OCI-LY3 (cell line): ENCODE results near the gene PARD3B.

Experiments used
- H2AFZ ChIP-seq: fragments of 200-600, 300-600 bp; shearing (Covaris generic); 2 replicates; pipeline ENCODE4 v1.6.0; 2014; ENCODE audit warnings: antibody characterized with exemption, low read depth, low read length
- H3K27ac ChIP-seq: fragments of 200-600, 300-600 bp; sonication (generic); 2 replicates; pipeline ENCODE4 v1.5.1; 2014; ENCODE audit warnings: mild to moderate bottlenecking, low read length, moderate library complexity, mixed read lengths
- H3K27me3 ChIP-seq: fragments of 200-600, 300-600 bp; sonication (generic); 2 replicates; pipeline ENCODE4 v1.6.1; 2014; ENCODE audit warnings: low read depth, low read length, mixed read lengths
- H3K36me3 ChIP-seq: fragments of 200-600, 300-600 bp; sonication (generic); replicated peaks from 2 replicates; pipeline ENCODE3; 2014; ENCODE audit warnings: low read depth, low read length, mixed read lengths
- H3K4me1 ChIP-seq: fragments of 300-600, 200-600 bp; sonication (generic); 2 replicates; pipeline ENCODE4 v1.6.1; 2014; ENCODE audit warnings: low read length, mixed read lengths
- H3K4me2 ChIP-seq: fragments of 200-600, 300-600 bp; sonication (generic); 2 replicates; pipeline ENCODE4 v1.6.1; 2014; ENCODE audit warnings: low read length, mixed read lengths
- H3K4me3 ChIP-seq: fragments of 300-600, 200-600 bp; sonication (generic); 2 replicates; pipeline ENCODE4 v1.5.1; 2014; ENCODE audit warnings: antibody characterized with exemption, mild to moderate bottlenecking, low read length, moderate library complexity
- H3K79me2 ChIP-seq: fragments of 300-600, 200-600 bp; shearing (Covaris generic); 2 replicates; pipeline ENCODE4 v1.6.1; 2014; ENCODE audit warnings: mild to moderate bottlenecking, low read length, mixed read lengths
- H3K9ac ChIP-seq: fragments of 300-600, 200-600 bp; shearing (Covaris generic); 2 replicates; pipeline ENCODE4 v1.6.0; 2014; ENCODE audit warnings: mild to moderate bottlenecking, low read length, moderate library complexity
- H3K9me3 ChIP-seq: fragments of 200-600, 300-600 bp; shearing (Covaris generic); 2 replicates; pipeline ENCODE4 v1.6.1; 2014; ENCODE audit warnings: low read length, mixed read lengths; ENCODE audit not compliant: insufficient read depth
- H4K20me1 ChIP-seq: fragments of 200-600, 300-600 bp; sonication (generic); 2 replicates; pipeline ENCODE4 v1.6.1; 2016; ENCODE audit warnings: low read length, mixed read lengths; ENCODE audit not compliant: insufficient read depth
- EZH2phosphoT487 ChIP-seq: fragments of 200-600 bp; shearing (Covaris generic); IDR thresholded peaks from 2 replicates; pipeline ENCODE4 v1.6.1; 2018; ENCODE audit warnings: antibody characterized with exemption, mixed run types, low read depth
- TF ChIP-seq, protein P1 (sequence below): fragments of 200-600, 300-600 bp; sonication (generic); IDR thresholded peaks from 2 replicates; pipeline ENCODE4 v1.5.1; 2014; ENCODE audit warnings: antibody characterized with exemption, low read length, low read depth

The PARD3B gene

GRCh38 chr2:205505371-205505770 is 960.1 kb downstream of the PARD3B start:
- no peak overlapping the region for H3K4me3 ChIP-seq
- no peak overlapping the region for H3K4me2 ChIP-seq
- no peaks in the 10 kb centered on the region for H3K27me3 ChIP-seq
- no peaks in the 10 kb centered on the region for H3K36me3 ChIP-seq
- no peak overlapping the region for H3K9ac ChIP-seq
- H3K9me3 ChIP-seq, result no peaks in the 10 kb centered on the region
- H2AFZ ChIP-seq, result no peak overlapping the region
- no peaks in the 10 kb centered on the region for H4K20me1 ChIP-seq
- TF ChIP-seq, protein P1, sequence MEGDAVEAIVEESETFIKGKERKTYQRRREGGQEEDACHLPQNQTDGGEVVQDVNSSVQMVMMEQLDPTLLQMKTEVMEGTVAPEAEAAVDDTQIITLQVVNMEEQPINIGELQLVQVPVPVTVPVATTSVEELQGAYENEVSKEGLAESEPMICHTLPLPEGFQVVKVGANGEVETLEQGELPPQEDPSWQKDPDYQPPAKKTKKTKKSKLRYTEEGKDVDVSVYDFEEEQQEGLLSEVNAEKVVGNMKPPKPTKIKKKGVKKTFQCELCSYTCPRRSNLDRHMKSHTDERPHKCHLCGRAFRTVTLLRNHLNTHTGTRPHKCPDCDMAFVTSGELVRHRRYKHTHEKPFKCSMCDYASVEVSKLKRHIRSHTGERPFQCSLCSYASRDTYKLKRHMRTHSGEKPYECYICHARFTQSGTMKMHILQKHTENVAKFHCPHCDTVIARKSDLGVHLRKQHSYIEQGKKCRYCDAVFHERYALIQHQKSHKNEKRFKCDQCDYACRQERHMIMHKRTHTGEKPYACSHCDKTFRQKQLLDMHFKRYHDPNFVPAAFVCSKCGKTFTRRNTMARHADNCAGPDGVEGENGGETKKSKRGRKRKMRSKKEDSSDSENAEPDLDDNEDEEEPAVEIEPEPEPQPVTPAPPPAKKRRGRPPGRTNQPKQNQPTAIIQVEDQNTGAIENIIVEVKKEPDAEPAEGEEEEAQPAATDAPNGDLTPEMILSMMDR, result no peak
- no peaks in the 10 kb centered on the region for H3K79me2 ChIP-seq
- H3K4me1 ChIP-seq, result no peaks in the 10 kb centered on the region
- no peak overlapping the region for H3K27ac ChIP-seq

GRCh38 chr2:205509655-205510054 is 964.4 kb downstream of the PARD3B start:
- TF ChIP-seq, protein P1, result no peak
- no peak for TF ChIP-seq EZH2phosphoT487

GRCh38 chr2:205510345-205510744 is 965.1 kb downstream of the PARD3B start:
- TF ChIP-seq, protein P1, result no peak
- TF ChIP-seq EZH2phosphoT487, result no peak

More at GRCh38 chr2:205509655-205510054, 964.4 kb downstream of the PARD3B start:
- H3K27ac ChIP-seq, result no peak overlapping the region
- no peak overlapping the region for H2AFZ ChIP-seq
- H4K20me1 ChIP-seq, result no peaks in the 10 kb centered on the region
- no peak overlapping the region for H3K9ac ChIP-seq
- no peak overlapping the region for H3K4me3 ChIP-seq
- H3K9me3 ChIP-seq, result no peaks in the 10 kb centered on the region
- H3K27me3 ChIP-seq, result no peaks in the 10 kb centered on the region
- no peak overlapping the region for H3K4me2 ChIP-seq
- H3K4me1 ChIP-seq, result no peaks in the 10 kb centered on the region
- H3K79me2 ChIP-seq, result no peaks in the 10 kb centered on the region
- no peaks in the 10 kb centered on the region for H3K36me3 ChIP-seq

DNA sequence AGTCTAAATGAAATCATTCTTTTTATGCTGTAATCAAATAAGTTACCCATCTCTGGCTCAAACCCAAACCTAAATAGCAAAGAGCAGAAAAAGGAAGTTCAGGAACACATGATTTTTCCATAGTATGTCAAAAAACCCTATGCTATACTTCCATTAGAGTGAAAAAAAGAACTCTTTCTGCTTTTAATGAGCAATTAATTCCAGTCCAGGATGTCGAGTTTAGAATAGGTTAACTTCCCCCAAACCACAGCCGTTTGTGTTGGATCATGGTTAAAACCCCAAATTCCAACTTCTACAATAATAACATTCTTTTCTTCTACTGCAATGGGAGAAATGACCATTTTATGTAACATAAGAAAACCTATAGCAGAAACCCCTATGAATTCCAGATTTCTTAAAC is 965.9 kb downstream of the PARD3B start:
- Histone ChIP-seq H2AFZ (no peak overlapping the region), H3K9me3 (no peaks in the 10 kb centered on the region), H4K20me1 (no peaks in the 10 kb centered on the region), H3K4me3 (no peak overlapping the region), H3K9ac (no peak overlapping the region), H3K4me1 (no peaks in the 10 kb centered on the region), H3K36me3 (no peaks in the 10 kb centered on the region), H3K4me2 (no peak overlapping the region), H3K27me3 (no peaks in the 10 kb centered on the region), H3K79me2 (no peaks in the 10 kb centered on the region), H3K27ac (no peak overlapping the region)
- TF ChIP-seq, protein P1, result no peak
- TF ChIP-seq EZH2phosphoT487, result no peak

More at GRCh38 chr2:205510345-205510744, 965.1 kb downstream of the PARD3B start:
- Histone ChIP-seq H3K36me3 (no peaks in the 10 kb centered on the region), H2AFZ (no peak overlapping the region), H3K4me1 (no peaks in the 10 kb centered on the region), H3K9me3 (no peaks in the 10 kb centered on the region), H3K4me2 (no peak overlapping the region), H4K20me1 (no peaks in the 10 kb centered on the region), H3K79me2 (no peaks in the 10 kb centered on the region), H3K27me3 (no peaks in the 10 kb centered on the region), H3K9ac (no peak overlapping the region), H3K27ac (no peak overlapping the region), H3K4me3 (no peak overlapping the region)
